PC-9 (cell line): ENCODE measurements around the gene KDM5A. TPM values are rescaled to one million over a fixed set of nuclear protein-coding genes. Genes with fewer than 3 reads are reported as not detected.

Experiments used
- BruUV-seq: library from RNA; stranded (reverse); fragments of 400-500 nt; replicated peaks from 2 replicates; lab custom pipeline; 2021; lab: Mats Ljungman, UMichigan
- CTCF ChIA-PET: fragments of 300-600 bp; sonication (Branson Sonifier 250); formaldehyde crosslinking; loops from one replicate; lab custom pipeline; 2022; ENCODE audit warnings: antibody characterized with exemption; lab: Charles Lee
- POLR2A ChIA-PET: fragments of 300-600 bp; sonication (Branson Sonifier 250); formaldehyde crosslinking; loops from one replicate; lab custom pipeline; 2022; ENCODE audit warnings: antibody characterized with exemption; ENCODE audit not compliant: unreplicated experiment; lab: Charles Lee
- DNase-seq, 2 experiments: peaks; one replicate each; pipeline versions ENCODE4 v3.0.0 to v3.0.0-alpha.2; 2015 to 2022; ENCODE audit warnings: mixed read lengths in 1 of 2
- H2AFZ ChIP-seq: fragments of 200-600 bp; sonication (generic); 2 replicates; pipeline ENCODE4 v1.8.1; 2017; ENCODE audit warnings: antibody characterized with exemption
- H3F3A ChIP-seq: fragments of 200-600 bp; sonication (generic); 2 replicates; pipeline ENCODE4 v1.8.1; 2017; ENCODE audit warnings: antibody characterized with exemption, mild to moderate bottlenecking, low read depth; ENCODE audit not compliant: insufficient read depth
- H3K27ac ChIP-seq: fragments of 200-600 bp; sonication (generic); 2 replicates; pipeline ENCODE4 v1.6.1; 2016; ENCODE audit warnings: mixed run types
- H3K27me3 ChIP-seq: fragments of 200-600 bp; sonication (generic); 2 replicates; pipeline ENCODE4 v1.6.1; 2016; ENCODE audit warnings: low read depth, mixed run types; ENCODE audit not compliant: insufficient read depth
- H3K36me3 ChIP-seq: fragments of 200-600 bp; sonication (generic); 2 replicates; pipeline ENCODE4 v1.6.1; 2016; ENCODE audit warnings: low read depth, mixed run types
- H3K4me1 ChIP-seq: fragments of 200-600 bp; sonication (generic); replicated peaks from 2 replicates; pipeline ENCODE4 v1.6.1; 2016; ENCODE audit warnings: mixed run types; ENCODE audit not compliant: insufficient read depth
- H3K4me2 ChIP-seq: fragments of 200-600 bp; sonication (generic); 2 replicates; pipeline ENCODE4 v1.6.1; 2017; ENCODE audit warnings: mixed run types
- H3K4me3 ChIP-seq: fragments of 200-600 bp; sonication (generic); 2 replicates; pipeline ENCODE4 v1.6.1; 2016; ENCODE audit warnings: mixed run types
- H3K79me2 ChIP-seq: fragments of 200-600 bp; sonication (generic); 2 replicates; pipeline ENCODE4 v1.6.1; 2017; ENCODE audit warnings: low read depth, mixed run types
- H3K9me2 ChIP-seq: fragments of 200-600 bp; sonication (generic); 2 replicates; pipeline ENCODE4 v1.8.1; 2017; ENCODE audit warnings: mild to moderate bottlenecking; ENCODE audit not compliant: insufficient read depth
- H3K9me3 ChIP-seq: fragments of 200-600 bp; sonication (generic); 2 replicates; pipeline ENCODE4 v1.8.1; 2016; ENCODE audit warnings: low read depth; ENCODE audit not compliant: insufficient read depth
- H4K20me1 ChIP-seq: fragments of 200-600 bp; sonication (generic); 2 replicates; pipeline ENCODE4 v1.8.1; 2017; ENCODE audit not compliant: insufficient read depth
- CTCF ChIP-seq: fragments of 200-600 bp; sonication (generic); conservative IDR thresholded peaks from 2 replicates; pipeline ENCODE4 v1.6.1; 2017; ENCODE audit warnings: mixed run types, antibody characterized with exemption, mild to moderate bottlenecking, moderate library complexity
- EZH2 ChIP-seq: fragments of 200-600 bp; sonication (generic); IDR thresholded peaks from 2 replicates; pipeline ENCODE4 v1.8.0; 2017; ENCODE audit warnings: antibody characterized with exemption, low read depth
- intact Hi-C: fragments of 100-400 bp; cut with micrococcal nuclease; formaldehyde crosslinking; loops from one replicate; pipeline ENCODE4 v1.10.0; 2022; ENCODE audit not compliant: unreplicated experiment
- total RNA-seq: library from RNA; stranded (reverse); gene quantifications from 2 replicates; pipeline ENCODE4 v1.2.3, GENCODE V29; 2021

The KDM5A gene
- total RNA-seq, 1 experiment from 2014 or later, result 68.0 TPM

DNA sequence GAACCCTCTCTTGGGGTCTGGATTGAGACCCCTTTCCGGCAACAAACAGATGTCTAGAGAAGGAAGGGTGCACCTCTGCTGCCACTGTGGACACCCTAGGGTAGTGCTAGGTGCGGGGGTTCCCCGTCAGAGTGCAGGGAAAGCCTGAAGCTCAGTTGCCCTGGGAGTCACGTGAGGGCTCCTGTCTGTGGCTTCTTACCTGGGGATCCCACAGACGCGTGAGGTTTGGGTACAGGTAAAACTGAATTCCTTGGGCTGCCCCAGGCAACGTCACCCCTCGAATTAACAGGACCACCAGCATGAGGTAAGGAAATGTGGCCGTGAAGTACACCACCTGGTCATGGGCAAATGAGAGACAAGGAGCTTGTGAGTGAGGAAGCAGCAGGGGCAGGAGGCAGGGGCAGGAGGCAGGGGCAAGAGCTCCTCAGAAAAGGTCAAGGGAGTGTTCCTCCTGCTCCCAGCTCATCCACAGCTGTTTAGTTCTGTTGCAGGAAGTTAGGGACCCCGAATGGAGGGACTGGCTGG is 154.2 kb downstream of the KDM5A start:
- Histone ChIP-seq H3F3A (no peaks in the 10 kb centered on the region), H3K9me3 (peaks cover 18% of the 10 kb centered on the region), H3K4me3 (no peak overlapping the region), H3K36me3 (no peaks in the 10 kb centered on the region), H3K27me3 (peaks cover 98% of the 10 kb centered on the region), H2AFZ (no peak overlapping the region), H3K27ac (no peak overlapping the region), H3K9me2 (no peaks in the 10 kb centered on the region), H3K4me1 (no peaks in the 10 kb centered on the region), H4K20me1 (no peaks in the 10 kb centered on the region), H3K79me2 (no peaks in the 10 kb centered on the region), H3K4me2 (no peak overlapping the region)
- ChIA-PET POLR2A (no interaction called here), CTCF (no interaction called here)
- no peak for TF ChIP-seq CTCF
- TF ChIP-seq EZH2, result no peak
- intact Hi-C loops, result no loop called here
- no TSS peak for BruUV-seq
- no peak for DNase-seq

- CTCF ChIA-PET, result interaction anchor here (0.6 kb wide), 1 partner anchor 135 kb away, joined by 6 read pairs; no protein-coding TSS in a partner anchor
- no peak overlapping the region for H3K4me2 ChIP-seq
- H3K27ac ChIP-seq, result no peak overlapping the region
Measured at GRCh38 chr12:234019-234418, 155.1 kb downstream of the KDM5A start.

GRCh38 chr12:233615-233968 is 155.5 kb downstream of the KDM5A start:
- no peak overlapping the region for H3K27ac ChIP-seq
- no TSS peak for BruUV-seq
- DNase-seq, result no peak
- no peaks in the 10 kb centered on the region for H3K4me1 ChIP-seq
- TF ChIP-seq CTCF, result no peak
- no peak for TF ChIP-seq EZH2
- H3K4me3 ChIP-seq, result no peak overlapping the region
- H2AFZ ChIP-seq, result no peak overlapping the region
- no peaks in the 10 kb centered on the region for H3K79me2 ChIP-seq
- CTCF ChIA-PET, result interaction anchor here (0.6 to 0.7 kb wide), 2 partner anchors 16 to 135 kb away, joined by 3 to 6 read pairs; no protein-coding TSS in a partner anchor
- no peaks in the 10 kb centered on the region for H4K20me1 ChIP-seq
- intact Hi-C loops, result no loop called here
- H3K9me2 ChIP-seq, result no peaks in the 10 kb centered on the region
- POLR2A ChIA-PET, result no interaction called here
- H3K9me3 ChIP-seq, result peaks cover 18% of the 10 kb centered on the region
- H3K4me2 ChIP-seq, result no peak overlapping the region
- no peaks in the 10 kb centered on the region for H3F3A ChIP-seq
- no peaks in the 10 kb centered on the region for H3K36me3 ChIP-seq
- H3K27me3 ChIP-seq, result peaks cover 98% of the 10 kb centered on the region

More at GRCh38 chr12:234019-234418, 155.1 kb downstream of the KDM5A start:
- H2AFZ ChIP-seq, result no peak overlapping the region
- DNase-seq, result no peak
- BruUV-seq, result no TSS peak
- intact Hi-C loops, result no loop called here
- H3K9me2 ChIP-seq, result no peaks in the 10 kb centered on the region
- no peak overlapping the region for H3K4me3 ChIP-seq
- no peaks in the 10 kb centered on the region for H3K4me1 ChIP-seq
- H4K20me1 ChIP-seq, result no peaks in the 10 kb centered on the region
- peaks cover 98% of the 10 kb centered on the region for H3K27me3 ChIP-seq
- H3K9me3 ChIP-seq, result peaks cover 18% of the 10 kb centered on the region
- H3F3A ChIP-seq, result no peaks in the 10 kb centered on the region
- TF ChIP-seq CTCF (no peak), EZH2 (no peak)
- no peaks in the 10 kb centered on the region for H3K36me3 ChIP-seq
- POLR2A ChIA-PET, result no interaction called here
- H3K79me2 ChIP-seq, result no peaks in the 10 kb centered on the region
